ENCODE data around the gene SORCS1. TPM values are rescaled to one million over a fixed set of nuclear protein-coding genes. Genes with fewer than 3 reads are reported as not detected.
"Not testable (repeated sequence)": the region's sequence is repeated elsewhere in the genome, so short reads cannot be mapped to it uniquely, and the experiment has no call there.

The SORCS1 gene
- total and polyA plus RNA-seq, 2 donors (not counting 1 experiment from before 2014, with no cell fraction given), result under 0.01 to 0.01 TPM

DNA sequence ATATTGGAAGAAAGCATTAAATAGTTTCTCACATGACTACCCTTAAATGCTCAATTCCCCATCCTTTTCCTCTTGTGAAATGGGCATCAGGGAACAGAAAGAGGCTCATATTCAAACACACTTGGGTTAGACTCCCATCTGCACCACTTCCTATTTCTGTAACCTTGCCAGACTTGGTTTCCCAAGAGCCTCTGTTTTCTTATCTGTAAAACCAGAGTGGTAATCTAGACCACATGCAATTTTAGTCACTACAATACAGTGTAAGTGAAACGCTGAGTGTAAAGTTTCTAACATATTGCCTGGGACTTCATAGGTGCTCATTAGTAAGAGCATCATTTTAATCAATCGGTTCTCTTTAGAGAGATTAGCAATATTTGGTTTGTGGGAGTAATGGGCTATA, 136.3 kb downstream of the SORCS1 start:
- H3K36me3 ChIP-seq (ENCODE audit: control insufficient read depth, insufficient read depth, low read length), result no peaks in the 10 kb centered on the region
- TF ChIP-seq EZH2 (IDR thresholded peaks at IDR 0.05; ENCODE audit: low read length, missing control alignments), result no peak
- TF ChIP-seq, protein P1, sequence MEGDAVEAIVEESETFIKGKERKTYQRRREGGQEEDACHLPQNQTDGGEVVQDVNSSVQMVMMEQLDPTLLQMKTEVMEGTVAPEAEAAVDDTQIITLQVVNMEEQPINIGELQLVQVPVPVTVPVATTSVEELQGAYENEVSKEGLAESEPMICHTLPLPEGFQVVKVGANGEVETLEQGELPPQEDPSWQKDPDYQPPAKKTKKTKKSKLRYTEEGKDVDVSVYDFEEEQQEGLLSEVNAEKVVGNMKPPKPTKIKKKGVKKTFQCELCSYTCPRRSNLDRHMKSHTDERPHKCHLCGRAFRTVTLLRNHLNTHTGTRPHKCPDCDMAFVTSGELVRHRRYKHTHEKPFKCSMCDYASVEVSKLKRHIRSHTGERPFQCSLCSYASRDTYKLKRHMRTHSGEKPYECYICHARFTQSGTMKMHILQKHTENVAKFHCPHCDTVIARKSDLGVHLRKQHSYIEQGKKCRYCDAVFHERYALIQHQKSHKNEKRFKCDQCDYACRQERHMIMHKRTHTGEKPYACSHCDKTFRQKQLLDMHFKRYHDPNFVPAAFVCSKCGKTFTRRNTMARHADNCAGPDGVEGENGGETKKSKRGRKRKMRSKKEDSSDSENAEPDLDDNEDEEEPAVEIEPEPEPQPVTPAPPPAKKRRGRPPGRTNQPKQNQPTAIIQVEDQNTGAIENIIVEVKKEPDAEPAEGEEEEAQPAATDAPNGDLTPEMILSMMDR (conservative IDR thresholded peaks at IDR 0.05 in 1 of 2, IDR thresholded peaks at IDR 0.05 in 1 of 2; ENCODE audit: low read depth in 1 of 2, low read length in 2 of 2), result no peak
- no peaks in the 10 kb centered on the region for H3K4me1 ChIP-seq (ENCODE audit: control insufficient read depth, extremely low read depth, insufficient read depth, low read length)
- DNase-seq (ENCODE audit: low read depth in 2 of 2), result no peak
- no peak overlapping the region for H3K4me3 ChIP-seq (replicated peaks in 1 of 4; ENCODE audit: control extremely low read depth in 1 of 4, insufficient read depth in 1 of 4, low read depth in 3 of 4, low read length in 4 of 4)
- no peaks in the 10 kb centered on the region for H4K20me1 ChIP-seq (ENCODE audit: control insufficient read depth, extremely low read depth, insufficient read depth, low read length)
- H3K27ac ChIP-seq (ENCODE audit: insufficient read depth, low read length), result no peak overlapping the region
- H3K9me3 ChIP-seq (ENCODE audit: control insufficient read depth, insufficient read depth, low read depth, low read length), result no peaks in the 10 kb centered on the region
- no peak overlapping the region for H3K9ac ChIP-seq (ENCODE audit: insufficient read depth, low read length)
- H2AFZ ChIP-seq (ENCODE audit: low read length), result no peak overlapping the region
- no peaks in the 10 kb centered on the region for H3K79me2 ChIP-seq (ENCODE audit: control insufficient read depth, insufficient read depth, low read length)
- H3K4me2 ChIP-seq (ENCODE audit: extremely low read depth, insufficient read depth, low read length), result no peak overlapping the region
- no peaks in the 10 kb centered on the region for H3K27me3 ChIP-seq (ENCODE audit: control insufficient read depth, insufficient read depth, low read length)

DNA sequence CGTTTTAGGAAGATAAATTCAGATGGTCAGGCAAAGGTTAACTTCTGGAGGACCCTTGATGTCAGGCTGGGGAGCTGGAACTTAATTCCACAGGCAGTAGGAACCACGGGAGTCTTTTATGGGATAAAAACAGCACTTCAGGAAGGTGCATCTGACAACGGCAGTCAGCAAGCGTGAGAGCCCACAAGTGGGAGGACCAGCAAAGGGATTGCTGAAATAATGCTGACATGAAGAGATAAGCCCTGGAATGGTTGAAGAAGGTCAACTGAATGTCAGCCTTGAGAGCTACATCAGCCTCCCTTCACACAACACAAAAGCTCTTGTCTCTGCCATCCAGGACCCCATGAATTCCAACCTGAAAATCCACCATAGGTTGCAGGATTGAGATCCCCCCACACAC, 138.8 kb downstream of the SORCS1 start:
- H3K27ac ChIP-seq (ENCODE audit: insufficient read depth, low read length), result no peak overlapping the region
- H3K9me3 ChIP-seq (ENCODE audit: control insufficient read depth, insufficient read depth, low read depth, low read length), result no peaks in the 10 kb centered on the region
- TF ChIP-seq EZH2 (IDR thresholded peaks at IDR 0.05; ENCODE audit: low read length, missing control alignments), result no peak
- TF ChIP-seq, protein P1 (conservative IDR thresholded peaks at IDR 0.05 in 1 of 2, IDR thresholded peaks at IDR 0.05 in 1 of 2; ENCODE audit: low read depth in 1 of 2, low read length in 2 of 2), result no peak
- H3K27me3 ChIP-seq (ENCODE audit: control insufficient read depth, insufficient read depth, low read length), result no peaks in the 10 kb centered on the region
- no peaks in the 10 kb centered on the region for H3K79me2 ChIP-seq (ENCODE audit: control insufficient read depth, insufficient read depth, low read length)
- no peaks in the 10 kb centered on the region for H4K20me1 ChIP-seq (ENCODE audit: control insufficient read depth, extremely low read depth, insufficient read depth, low read length)
- no peak for DNase-seq (ENCODE audit: low read depth in 2 of 2)
- H3K36me3 ChIP-seq (ENCODE audit: control insufficient read depth, insufficient read depth, low read length), result no peaks in the 10 kb centered on the region
- H3K4me1 ChIP-seq (ENCODE audit: control insufficient read depth, extremely low read depth, insufficient read depth, low read length), result no peaks in the 10 kb centered on the region
- H3K4me3 ChIP-seq (replicated peaks in 1 of 4; ENCODE audit: control extremely low read depth in 1 of 4, insufficient read depth in 1 of 4, low read depth in 3 of 4, low read length in 4 of 4), result no peak overlapping the region
- H3K9ac ChIP-seq (ENCODE audit: insufficient read depth, low read length), result no peak overlapping the region
- no peak overlapping the region for H2AFZ ChIP-seq (ENCODE audit: low read length)
- no peak overlapping the region for H3K4me2 ChIP-seq (ENCODE audit: extremely low read depth, insufficient read depth, low read length)

DNA sequence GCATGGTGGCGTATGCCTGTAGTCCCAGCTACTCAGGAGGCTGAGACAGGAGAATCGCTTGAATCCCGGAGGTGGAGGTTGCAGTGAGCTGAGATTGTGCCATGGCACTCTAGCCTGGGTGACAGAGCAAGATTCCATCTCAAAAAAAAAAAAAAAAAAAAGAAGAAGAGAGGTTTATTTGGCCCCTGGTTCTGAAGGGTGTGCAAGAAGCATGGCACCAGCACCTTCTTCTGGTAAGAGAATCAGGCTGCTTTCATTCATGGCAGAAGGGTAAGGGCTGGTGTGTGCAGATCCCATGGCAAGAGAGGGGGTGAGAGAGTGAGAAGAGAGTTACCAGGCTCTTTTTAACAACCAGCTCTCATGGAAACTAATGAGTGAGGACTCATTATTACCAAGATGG, 140.5 kb downstream of the SORCS1 start:
- not testable (repeated sequence) for H3K4me3 ChIP-seq (replicated peaks in 1 of 4; ENCODE audit: control extremely low read depth in 1 of 4, insufficient read depth in 1 of 4, low read depth in 3 of 4, low read length in 4 of 4); H3K9ac ChIP-seq (ENCODE audit: insufficient read depth, low read length); H4K20me1 ChIP-seq (ENCODE audit: control insufficient read depth, extremely low read depth, insufficient read depth, low read length); H3K4me2 ChIP-seq (ENCODE audit: extremely low read depth, insufficient read depth, low read length); H3K27ac ChIP-seq (ENCODE audit: insufficient read depth, low read length); DNase-seq (ENCODE audit: low read depth in 2 of 2); H3K79me2 ChIP-seq (ENCODE audit: control insufficient read depth, insufficient read depth, low read length); H3K9me3 ChIP-seq (ENCODE audit: control insufficient read depth, insufficient read depth, low read depth, low read length); H3K36me3 ChIP-seq (ENCODE audit: control insufficient read depth, insufficient read depth, low read length); H3K4me1 ChIP-seq (ENCODE audit: control insufficient read depth, extremely low read depth, insufficient read depth, low read length); H3K27me3 ChIP-seq (ENCODE audit: control insufficient read depth, insufficient read depth, low read length); H2AFZ ChIP-seq (ENCODE audit: low read length)
